NCI-H345 treated with DMSO at 0.1 percent for 48 hours (cell line): Measurements from ENCODE around the gene THPO.

Experiments
- DNase-seq: peaks from one replicate; lab custom pipeline; 2025; ENCODE audit not compliant: unreplicated experiment; lab: John Stamatoyannopoulos, UW

Gene THPO

GRCh38 chr3:184335661-184336546 lies 42.1 kb downstream of the THPO start:
- DNase-seq, result peak; percentile 78

- no peak for DNase-seq
Observed at GRCh38 chr3:184335291-184335660, 42.7 kb downstream of the THPO start.

- no peak for DNase-seq
Observed at GRCh38 chr3:184334470-184335158, 43.4 kb downstream of the THPO start.

GRCh38 chr3:184333700-184334099 lies 44.3 kb downstream of the THPO start:
- no peak for DNase-seq

GRCh38 chr3:184333190-184333589 lies 44.8 kb downstream of the THPO start:
- DNase-seq, result no peak

GRCh38 chr3:184332370-184333090 lies 45.5 kb downstream of the THPO start:
- DNase-seq, result no peak

- no peak for DNase-seq
Observed at GRCh38 chr3:184328516-184328915, 49.5 kb downstream of the THPO start.

GRCh38 chr3:184327171-184327570 lies 50.8 kb downstream of the THPO start:
- no peak for DNase-seq

- no peak for DNase-seq
Observed at GRCh38 chr3:184325715-184326369, 52.2 kb downstream of the THPO start.

- DNase-seq, result no peak
Observed at GRCh38 chr3:184325269-184325668, 52.7 kb downstream of the THPO start.

GRCh38 chr3:184323696-184324095 lies 54.3 kb downstream of the THPO start:
- DNase-seq, result no peak

- DNase-seq, result no peak
Observed at GRCh38 chr3:184322731-184323487, 55.1 kb downstream of the THPO start.
